HG03378 (cell line): ENCODE data around the gene DYNLT2.
A peak's percentile ranks its signal among the peaks of the same experiment; 100 is the strongest.
"Not testable (repeated sequence)": the region's sequence is repeated elsewhere in the genome, so short reads cannot be mapped to it uniquely, and the experiment has no call there.

Experiments
- ATAC-seq: cut with Tn5 transposase; IDR thresholded peaks from one replicate; pipeline ENCODE4 v1.9.1; 2021; ENCODE audit warnings: mild to moderate bottlenecking, moderate library complexity; ENCODE audit not compliant: unreplicated experiment

The DYNLT2 gene

GRCh38 chr6:169783971-169784820 lies 32.8 kb upstream of the DYNLT2 start:
- no peak for ATAC-seq

- no peak for ATAC-seq
Observed at GRCh38 chr6:169783401-169783800, 32.0 kb upstream of the DYNLT2 start.

GRCh38 chr6:169782966-169783365 lies 31.6 kb upstream of the DYNLT2 start:
- no peak for ATAC-seq

GRCh38 chr6:169780571-169781091 lies 29.3 kb upstream of the DYNLT2 start:
- no peak for ATAC-seq

GRCh38 chr6:169779896-169780295 lies 28.5 kb upstream of the DYNLT2 start:
- ATAC-seq: no peak

- no peak for ATAC-seq
Observed at GRCh38 chr6:169779092-169779815, 27.9 kb upstream of the DYNLT2 start.

GRCh38 chr6:169778646-169779045 lies 27.3 kb upstream of the DYNLT2 start:
- no peak for ATAC-seq

- no peak for ATAC-seq
Observed at GRCh38 chr6:169777896-169778295, 26.5 kb upstream of the DYNLT2 start.

- no peak for ATAC-seq
Observed at GRCh38 chr6:169776379-169776778, 25.0 kb upstream of the DYNLT2 start.

- ATAC-seq: no peak
Observed at GRCh38 chr6:169775321-169775720, 23.9 kb upstream of the DYNLT2 start.

- no peak for ATAC-seq
Observed at GRCh38 chr6:169774347-169774746, 23.0 kb upstream of the DYNLT2 start.

GRCh38 chr6:169766921-169767736 lies 15.8 kb upstream of the DYNLT2 start:
- no peak for ATAC-seq

GRCh38 chr6:169766232-169766631 lies 14.9 kb upstream of the DYNLT2 start:
- no peak for ATAC-seq

- ATAC-seq: not testable (repeated sequence)
Observed at GRCh38 chr6:169765789-169766188, 14.4 kb upstream of the DYNLT2 start.

- ATAC-seq: no peak
Observed at GRCh38 chr6:169763881-169764280, 12.5 kb upstream of the DYNLT2 start.

- ATAC-seq: no peak
Observed at GRCh38 chr6:169763308-169763707, 11.9 kb upstream of the DYNLT2 start.

GRCh38 chr6:169755162-169755561 lies 3.8 kb upstream of the DYNLT2 start:
- no peak for ATAC-seq

GRCh38 chr6:169752074-169752623 lies 777 bp upstream of the DYNLT2 start:
- peak; percentile 7 for ATAC-seq

GRCh38 chr6:169746556-169746955 lies 4.8 kb downstream of the DYNLT2 start:
- no peak for ATAC-seq

- no peak for ATAC-seq
Observed at GRCh38 chr6:169745405-169745804, 6.0 kb downstream of the DYNLT2 start.

GRCh38 chr6:169741344-169741743 lies 10.0 kb downstream of the DYNLT2 start:
- ATAC-seq: no peak
